H1 (cell line): ENCODE results near the gene SCNN1A. TPM values are rescaled to one million over a fixed set of nuclear protein-coding genes. Genes with fewer than 3 reads are reported as not detected.

Experiments used
- CTCF ChIA-PET: fragments of 300-600 bp; sonication (Branson Sonifier 250); formaldehyde crosslinking; loops from one replicate; lab custom pipeline; 2021; ENCODE audit not compliant: partially characterized antibody; lab: Charles Lee
- POLR2A ChIA-PET: fragments of 300-600 bp; sonication (Branson Sonifier 250); formaldehyde crosslinking; loops from one replicate; lab custom pipeline; 2021; ENCODE audit warnings: inconsistent platforms; ENCODE audit not compliant: partially characterized antibody; lab: Charles Lee
- DNase-seq, 2 experiments: peaks; one replicate each; pipeline versions ENCODE4 v3.0.0 to v3.0.0-alpha.2; 2010 to 2022; ENCODE audit warnings: low spot score in 2 of 2, low read depth in 1 of 2, mixed read lengths in 1 of 2
- FAIRE-seq: peaks from 2 replicates; lab custom pipeline; 2011; peaks lifted over from hg19 to GRCh38; lab: Jason Lieb, UNC
- H2AFZ ChIP-seq: 2 replicates; pipeline ENCODE4 v1.8.1; 2012; ENCODE audit warnings: low read length, inconsistent platforms
- H2AK5ac ChIP-seq: 2 replicates; pipeline ENCODE4 v1.6.1; 2013; ENCODE audit warnings: low read depth, low read length
- H2BK120ac ChIP-seq: replicated peaks from 2 replicates; pipeline ENCODE3; 2013; ENCODE audit warnings: low read depth, low read length, inconsistent platforms
- H2BK12ac ChIP-seq: 2 replicates; pipeline ENCODE4 v1.6.1; 2013; ENCODE audit warnings: low read depth, low read length
- H2BK15ac ChIP-seq: 2 replicates; pipeline ENCODE4 v1.6.1; 2013; ENCODE audit warnings: low read length
- H2BK20ac ChIP-seq: 2 replicates; pipeline ENCODE4 v1.6.1; 2013; ENCODE audit warnings: low read length
- H2BK5ac ChIP-seq: 2 replicates; pipeline ENCODE4 v1.6.1; 2013; ENCODE audit warnings: low read depth, low read length
- H3K14ac ChIP-seq: 2 replicates; pipeline ENCODE4 v1.6.1; 2013; ENCODE audit warnings: inconsistent platforms; ENCODE audit not compliant: insufficient read length
- H3K18ac ChIP-seq: 2 replicates; pipeline ENCODE4 v1.6.1; 2013; ENCODE audit warnings: low read length; ENCODE audit errors: extremely low read depth
- H3K23ac ChIP-seq: 2 replicates; pipeline ENCODE4 v1.6.1; 2013; ENCODE audit warnings: inconsistent platforms; ENCODE audit not compliant: insufficient read length
- H3K23me2 ChIP-seq: 2 replicates; pipeline ENCODE4 v1.6.1; 2013; ENCODE audit warnings: low read depth, low read length
- H3K27ac ChIP-seq: 2 replicates; pipeline ENCODE4 v1.6.1; 2011; ENCODE audit warnings: low read depth, low read length, inconsistent platforms
- H3K27me3 ChIP-seq, 4 experiments: replicated peaks in 1 of 4; 1 replicate in 1 of 4; 2 replicates in 3 of 4; pipeline versions ENCODE4 v1.6.1 to v1.8.1; 2011 to 2013; ENCODE audit warnings: low read length in 3 of 4, mild to moderate bottlenecking in 3 of 4, inconsistent platforms in 2 of 4, mixed read lengths in 2 of 4, moderate library complexity in 1 of 4; ENCODE audit not compliant: control insufficient read depth in 3 of 4, insufficient read depth in 3 of 4; ENCODE audit errors: extremely low read depth in 1 of 4
- H3K36me3 ChIP-seq, 4 experiments: 2 replicates each; pipeline versions ENCODE4 v1.6.1 to v1.8.1; 2011 to 2013; ENCODE audit warnings: mild to moderate bottlenecking in 4 of 4, low read length in 3 of 4, moderate library complexity in 2 of 4, control low read depth in 1 of 4, inconsistent platforms in 1 of 4; ENCODE audit not compliant: insufficient read depth in 4 of 4, control insufficient read depth in 2 of 4
- H3K4ac ChIP-seq: replicated peaks from 2 replicates; pipeline ENCODE3; 2013; ENCODE audit warnings: low read length, low read depth, mixed read lengths, inconsistent platforms; ENCODE audit not compliant: insufficient read length
- H3K4me1 ChIP-seq, 4 experiments: replicated peaks in 1 of 4; 1 replicate in 1 of 4; 2 replicates in 3 of 4; pipeline versions ENCODE4 v1.6.1 to v1.8.1; 2011 to 2013; ENCODE audit warnings: low read length in 3 of 4, inconsistent platforms in 2 of 4, mixed read lengths in 1 of 4; ENCODE audit not compliant: insufficient read depth in 4 of 4, control insufficient read depth in 3 of 4
- H3K4me2 ChIP-seq, 2 experiments: 2 replicates each; pipeline versions ENCODE4 v1.6.1 to v1.8.1; 2011 to 2013; ENCODE audit warnings: low read depth in 2 of 2, low read length in 2 of 2, control low read depth in 1 of 2, inconsistent platforms in 1 of 2, mild to moderate bottlenecking in 1 of 2; ENCODE audit not compliant: insufficient read depth in 1 of 2
- H3K4me3 ChIP-seq, 4 experiments: fragments of 200-600, 300-600 bp in 1 of 4; sonication (generic), shearing (Covaris generic), sonication (Bioruptor Twin) in 1 of 4; 2 replicates each; pipeline versions ENCODE4 v1.5.1 to v1.8.1; 2011 to 2016; ENCODE audit warnings: low read length in 4 of 4, low read depth in 3 of 4, control low read depth in 2 of 4, inconsistent platforms in 2 of 4, mild to moderate bottlenecking in 2 of 4, mixed read lengths in 1 of 4, moderate library complexity in 1 of 4; ENCODE audit not compliant: insufficient read depth in 2 of 4; ENCODE audit errors: extremely low read depth in 1 of 4
- H3K56ac ChIP-seq: replicated peaks from 2 replicates; pipeline ENCODE3; 2013; ENCODE audit warnings: low read depth, mild to moderate bottlenecking, mixed read lengths, low read length, inconsistent platforms; ENCODE audit not compliant: insufficient read length
- H3K79me1 ChIP-seq: 2 replicates; pipeline ENCODE4 v1.6.1; 2013; ENCODE audit warnings: low read depth, low read length, control low read depth
- H3K79me2 ChIP-seq, 2 experiments: 2 replicates each; pipeline versions ENCODE4 v1.6.1 to v1.8.1; 2012 to 2013; ENCODE audit warnings: low read length in 2 of 2, mild to moderate bottlenecking in 2 of 2, inconsistent platforms in 1 of 2; ENCODE audit not compliant: insufficient read depth in 2 of 2, control insufficient read depth in 1 of 2
- H3K9ac ChIP-seq, 4 experiments: replicated peaks in 1 of 4; 1 replicate in 1 of 4; 2 replicates in 3 of 4; pipeline versions ENCODE4 v1.6.1 to v1.8.1; 2011 to 2013; ENCODE audit warnings: low read depth in 3 of 4, low read length in 3 of 4, control low read depth in 2 of 4, mild to moderate bottlenecking in 2 of 4, moderate library complexity in 2 of 4, inconsistent platforms in 1 of 4; ENCODE audit errors: extremely low read depth in 1 of 4
- H3K9me3 ChIP-seq, 2 experiments: 2 replicates each; pipeline versions ENCODE4 v1.6.1 to v1.8.1; 2012 to 2013; ENCODE audit warnings: mild to moderate bottlenecking in 2 of 2, moderate library complexity in 2 of 2, control low read depth in 1 of 2, inconsistent platforms in 1 of 2, low read depth in 1 of 2, low read length in 1 of 2, mixed read lengths in 1 of 2; ENCODE audit not compliant: insufficient read depth in 2 of 2
- H4K20me1 ChIP-seq, 2 experiments: replicated peaks in 1 of 2; 2 replicates each; pipeline versions ENCODE3 to v1.8.1; 2011 to 2013; ENCODE audit warnings: inconsistent platforms in 2 of 2, low read length in 2 of 2, mild to moderate bottlenecking in 1 of 2; ENCODE audit not compliant: insufficient read depth in 2 of 2, control insufficient read depth in 1 of 2
- H4K5ac ChIP-seq: 2 replicates; pipeline ENCODE4 v1.6.1; 2013; ENCODE audit warnings: low read length, low read depth, mixed read lengths, inconsistent platforms; ENCODE audit not compliant: insufficient read length
- H4K8ac ChIP-seq: 2 replicates; pipeline ENCODE4 v1.8.0; 2013; ENCODE audit warnings: mild to moderate bottlenecking, moderate library complexity, low read length, inconsistent platforms; ENCODE audit not compliant: insufficient read depth; ENCODE audit errors: extremely low read depth
- H4K91ac ChIP-seq: replicated peaks from 2 replicates; pipeline ENCODE3; 2013; ENCODE audit warnings: low read length, mixed read lengths, inconsistent platforms; ENCODE audit not compliant: insufficient read length
- ZNF274 ChIP-seq: IDR thresholded peaks from 2 replicates; pipeline ENCODE4 v1.7.0; 2012; ENCODE audit warnings: low read length, borderline replicate concordance; ENCODE audit errors: extremely low read depth
- WGBS, 2 experiments: shearing (Covaris generic) in 1 of 2; methylation state at CpG; one replicate each; pipeline versions ENCODE4 v1.1.6 to v1.1.7; 2013 to 2015; ENCODE audit warnings: low lambda C conversion rate in 2 of 2, mixed read lengths in 2 of 2, inconsistent platforms in 1 of 2, low coverage in 1 of 2, missing lambda C conversion rate in 1 of 2; ENCODE audit not compliant: insufficient replicate concordance in 2 of 2, insufficient coverage in 1 of 2, insufficient read length in 1 of 2; ENCODE audit errors: extremely low coverage in 1 of 2, missing lambda C conversion rate in 1 of 2; 5-methylcytosine and 5-hydroxymethylcytosine counted together
- polyA plus RNA-seq, 7 experiments: library from polyadenylated mRNA; depleted of rRNA in 3 of 7; stranded (reverse) in 5 of 7; unstranded in 2 of 7; fragments of >200 nt in 5 of 7; fragments of 200-250 nt in 2 of 7; gene quantifications; 1 replicate in 5 of 7; 2 replicates in 1 of 7; 4 replicates in 1 of 7; pipeline versions ENCODE4 v1.2.1 to v1.2.3, GENCODE V29; 2011 to 2013; ENCODE audit warnings: missing spikeins in 2 of 7, mixed read lengths in 2 of 7
- total RNA-seq: library from RNA; stranded (reverse); fragmentation: NEBNext Ultra II Directional; extraction: Animal tissue kit (Norgen Biotek cat#: 25700); gene quantifications from 2 replicates; pipeline ENCODE4 v1.2.1, GENCODE V29; 2021

The SCNN1A gene
- total and polyA plus RNA-seq, 2 of the 8 experiments (the other 6 are each of a cell fraction or from before 2014, with no cell fraction given): 85.5 to 156 TPM

DNA sequence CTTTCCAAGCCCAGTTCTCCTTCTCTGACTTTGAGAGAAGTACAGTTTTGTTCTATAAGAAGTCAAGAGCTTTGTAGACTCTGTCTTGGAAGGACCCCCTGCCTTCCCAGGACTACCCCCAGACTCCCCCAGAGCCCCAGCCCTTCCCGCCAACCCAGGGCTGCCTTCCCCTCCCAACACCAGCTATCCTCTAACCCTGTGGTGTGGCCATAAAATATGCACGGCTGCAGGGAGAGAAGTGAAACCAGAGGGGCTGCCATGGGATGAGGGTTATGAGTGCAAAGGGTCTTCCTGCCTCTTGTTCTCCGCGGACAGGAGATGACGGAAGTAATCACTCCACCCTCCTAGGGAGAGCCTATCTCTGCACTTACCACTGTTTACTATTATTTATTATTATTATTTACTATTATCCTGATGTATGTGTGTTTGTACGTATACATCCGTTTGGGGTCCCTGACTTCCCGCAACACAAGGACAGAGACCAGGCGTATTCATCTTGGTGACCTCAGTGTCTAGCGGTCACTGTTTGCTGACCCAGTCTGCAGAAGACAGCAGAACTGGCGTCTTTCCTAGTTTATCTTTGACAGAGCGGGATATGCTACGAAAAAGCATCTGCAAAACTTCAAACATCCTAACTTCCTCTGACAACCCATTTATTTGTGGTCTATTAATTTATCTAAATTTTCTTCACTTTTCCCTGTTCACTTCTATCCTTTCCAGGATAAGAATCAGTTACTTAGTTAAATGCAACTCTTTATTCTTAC, 3.5 kb upstream of the SCNN1A start:
- peaks cover 0 to 18% (median 14%) of the 10 kb centered on the region in 4 experiments; a peak in 6 of 7 replicates for H3K27me3 ChIP-seq
- H2BK120ac ChIP-seq: no peak overlapping the region
- TF ChIP-seq ZNF274: no peak
- peaks cover 0 to 51% (median 40%) of the 10 kb centered on the region in 4 experiments; a peak in 6 of 7 replicates for H3K4me1 ChIP-seq
- H3K79me1 ChIP-seq: peaks cover 6% of the 10 kb centered on the region
- H2AK5ac ChIP-seq: no peak overlapping the region
- DNase-seq (no peak), FAIRE-seq (no peak)
- H4K91ac ChIP-seq: no peak overlapping the region
- no peak overlapping the region for H3K4me2 ChIP-seq
- H2BK5ac ChIP-seq: no peak overlapping the region
- peak overlapping the region; percentile 35; the same call in 1 of the 2 replicates for H2BK12ac ChIP-seq
- no peak overlapping the region for H3K4ac ChIP-seq
- peak overlapping the region; percentile 51; the same call in 1 of the 2 replicates for H3K18ac ChIP-seq
- no peak overlapping the region for H3K4me3 ChIP-seq
- no peak overlapping the region for H2AFZ ChIP-seq
- ChIA-PET POLR2A (interaction anchor here (0.6 to 17.2 kb wide), 9 partner anchors 9 to 567 kb away, joined by 3 to 259 read pairs (median 5); partner anchors contain the start of genes GAPDH, TNFRSF1A and VAMP1), CTCF (interaction anchor here (1.0 kb wide), 2 partner anchors 86 to 108 kb away, joined by 3 to 5 read pairs; no protein-coding TSS in a partner anchor)
- WGBS, 2 experiments: 95% methylated on average over 13 of the region's 13 CpGs; no CpG with 5 or more reads in 1 of the 2 experiments
- H3K23me2 ChIP-seq: peaks cover 22% of the 10 kb centered on the region
- no peak overlapping the region for H4K5ac ChIP-seq
- no peaks in the 10 kb centered on the region for H3K36me3 ChIP-seq
- H3K9me3 ChIP-seq: no peaks in the 10 kb centered on the region
- H2BK15ac ChIP-seq: peak overlapping the region; percentile 36
- peaks cover 0 to 1% of the 10 kb centered on the region in 2 experiments for H4K20me1 ChIP-seq
- no peak overlapping the region for H3K27ac ChIP-seq
- H2BK20ac ChIP-seq: no peak overlapping the region
- no peak overlapping the region for H4K8ac ChIP-seq
- no peak overlapping the region for H3K9ac ChIP-seq
- H3K79me2 ChIP-seq: peaks cover 5 to 13% of the 10 kb centered on the region in 2 experiments
- H3K14ac ChIP-seq: no peak overlapping the region
- H3K56ac ChIP-seq: no peak overlapping the region
- no peak overlapping the region for H3K23ac ChIP-seq
